OCI-LY1 (cell line): Measurements from ENCODE around the gene GADD45G.

ENCODE experiments used
- EZH2 ChIP-seq: fragments of 200-600 bp; sonication (generic), shearing (Covaris generic); IDR thresholded peaks from 2 replicates; pipeline ENCODE4 v1.8.0; 2017; ENCODE audit warnings: borderline replicate concordance, mixed run types, mild to moderate bottlenecking, antibody characterized with exemption, low read length, moderate library complexity, mixed read lengths
- TF ChIP-seq, protein P1 (sequence below): fragments of 200-600 bp; sonication (generic), shearing (Covaris generic); IDR thresholded peaks from 2 replicates; pipeline ENCODE4 v1.5.1; 2017; ENCODE audit warnings: mild to moderate bottlenecking, antibody characterized with exemption, low read length, moderate library complexity, mixed read lengths

DNA sequence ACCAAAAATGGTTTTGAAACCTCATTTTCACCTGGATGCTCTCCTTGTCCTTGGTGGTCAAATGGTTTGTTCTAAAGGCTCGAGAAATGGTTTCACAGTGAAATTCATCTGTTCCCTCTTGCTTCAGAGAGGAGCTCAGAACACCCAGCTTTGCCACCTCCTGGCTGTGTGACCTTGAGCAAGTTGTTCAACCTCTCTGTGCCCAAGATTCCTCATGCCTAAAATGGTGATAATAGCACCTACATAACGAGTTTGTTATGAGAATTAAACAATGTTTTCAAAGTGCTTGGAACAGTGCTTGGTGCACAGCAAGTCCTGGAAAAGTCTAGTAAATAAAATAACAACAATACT lies 6.5 kb upstream of the GADD45G start:
- TF ChIP-seq, protein P1, sequence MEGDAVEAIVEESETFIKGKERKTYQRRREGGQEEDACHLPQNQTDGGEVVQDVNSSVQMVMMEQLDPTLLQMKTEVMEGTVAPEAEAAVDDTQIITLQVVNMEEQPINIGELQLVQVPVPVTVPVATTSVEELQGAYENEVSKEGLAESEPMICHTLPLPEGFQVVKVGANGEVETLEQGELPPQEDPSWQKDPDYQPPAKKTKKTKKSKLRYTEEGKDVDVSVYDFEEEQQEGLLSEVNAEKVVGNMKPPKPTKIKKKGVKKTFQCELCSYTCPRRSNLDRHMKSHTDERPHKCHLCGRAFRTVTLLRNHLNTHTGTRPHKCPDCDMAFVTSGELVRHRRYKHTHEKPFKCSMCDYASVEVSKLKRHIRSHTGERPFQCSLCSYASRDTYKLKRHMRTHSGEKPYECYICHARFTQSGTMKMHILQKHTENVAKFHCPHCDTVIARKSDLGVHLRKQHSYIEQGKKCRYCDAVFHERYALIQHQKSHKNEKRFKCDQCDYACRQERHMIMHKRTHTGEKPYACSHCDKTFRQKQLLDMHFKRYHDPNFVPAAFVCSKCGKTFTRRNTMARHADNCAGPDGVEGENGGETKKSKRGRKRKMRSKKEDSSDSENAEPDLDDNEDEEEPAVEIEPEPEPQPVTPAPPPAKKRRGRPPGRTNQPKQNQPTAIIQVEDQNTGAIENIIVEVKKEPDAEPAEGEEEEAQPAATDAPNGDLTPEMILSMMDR = peak; percentile 11; the same call in 1 of the 2 replicates
- no peak for TF ChIP-seq EZH2
